GM18858 (cell line): Measurements from ENCODE around the gene CHRNE.
"Not testable (repeated sequence)": the region's sequence is repeated elsewhere in the genome, so short reads cannot be mapped to it uniquely, and the experiment has no call there.

Source experiments
- ATAC-seq: cut with Tn5 transposase; IDR thresholded peaks from one replicate; pipeline ENCODE4 v1.9.1; 2021; ENCODE audit not compliant: unreplicated experiment

CHRNE gene

DNA sequence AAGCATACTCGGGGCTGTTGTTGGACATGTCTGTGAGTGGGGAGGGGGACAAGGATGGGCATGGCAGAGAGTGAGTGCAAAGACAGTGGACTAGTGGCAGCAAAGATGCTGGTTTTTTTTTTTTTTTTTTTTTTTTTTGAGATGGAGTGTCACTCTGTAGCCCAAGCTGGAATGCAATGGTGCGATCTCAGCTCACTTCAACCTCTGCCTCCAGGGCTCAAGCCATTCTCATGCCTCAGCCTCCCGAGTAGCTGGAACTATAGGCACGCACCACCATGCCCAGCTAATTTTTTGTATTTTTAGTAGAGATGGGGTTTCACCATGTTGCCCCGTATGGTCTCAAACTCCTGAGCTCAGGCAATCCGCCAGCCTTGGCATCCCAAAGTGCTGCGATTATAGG is 45.6 kb downstream of the CHRNE start:
- ATAC-seq: not testable (repeated sequence)

- no peak for ATAC-seq
These were observed 46.0 kb downstream of the CHRNE start for GRCh38 chr17:4856937-4857314.

DNA sequence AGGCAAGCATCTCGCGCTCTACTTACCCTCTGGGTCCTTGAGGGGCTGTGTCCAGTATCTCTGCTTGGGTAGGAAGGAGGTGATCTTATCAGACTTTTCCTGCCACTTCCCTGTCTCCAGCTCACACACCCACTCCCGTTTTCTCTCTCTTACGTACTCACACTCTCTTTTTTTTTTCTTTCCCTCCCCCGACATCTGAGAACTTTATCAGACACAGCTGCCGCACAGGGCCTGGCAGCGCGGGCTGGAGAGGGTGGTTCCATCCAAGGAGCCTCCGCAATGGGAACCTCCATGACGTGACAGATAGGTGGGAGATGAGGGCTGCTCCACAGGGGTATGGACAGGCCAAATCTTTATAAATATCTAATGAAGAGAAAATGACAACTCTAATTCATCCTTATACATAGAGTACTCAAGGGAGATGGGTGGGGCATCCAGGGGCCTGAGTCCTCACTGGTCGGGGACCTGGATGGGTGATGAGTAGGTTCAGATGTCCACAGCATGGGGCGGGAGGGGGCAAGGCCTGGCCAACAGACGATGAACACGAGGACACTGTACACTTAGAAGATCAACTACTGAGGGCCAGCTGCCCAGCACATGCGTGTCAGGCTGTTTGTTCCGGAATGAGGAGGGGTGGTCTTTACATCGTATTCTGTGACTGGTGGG is 46.5 kb downstream of the CHRNE start:
- no peak for ATAC-seq

DNA sequence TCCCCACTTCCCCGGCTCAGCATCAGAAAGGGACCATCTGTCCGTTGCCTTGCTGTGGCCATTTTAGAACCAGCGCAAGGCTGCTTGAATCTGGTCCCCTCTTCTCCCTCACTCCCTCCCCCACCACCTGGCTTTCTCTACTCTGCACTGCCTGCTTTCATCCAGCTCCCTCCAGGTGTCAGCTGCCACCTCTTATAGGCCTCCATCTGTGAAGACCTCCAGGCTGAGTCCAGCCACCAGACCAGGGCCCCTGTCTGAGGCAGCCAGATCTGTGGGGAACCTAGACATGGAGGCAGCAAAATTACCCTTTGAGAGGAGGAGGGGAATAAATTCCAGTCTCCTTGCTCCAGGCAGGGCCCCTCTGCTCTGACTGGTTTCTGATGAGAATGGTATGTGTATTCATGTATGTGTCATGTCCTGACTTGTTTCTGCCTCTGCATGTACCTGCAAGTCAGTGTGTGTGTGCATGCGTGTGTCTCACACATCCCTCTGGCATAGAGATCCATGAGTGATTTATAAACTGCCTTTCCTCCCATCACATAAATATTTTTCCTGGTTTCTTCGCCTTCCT is 48.7 kb downstream of the CHRNE start:
- ATAC-seq: no peak

DNA sequence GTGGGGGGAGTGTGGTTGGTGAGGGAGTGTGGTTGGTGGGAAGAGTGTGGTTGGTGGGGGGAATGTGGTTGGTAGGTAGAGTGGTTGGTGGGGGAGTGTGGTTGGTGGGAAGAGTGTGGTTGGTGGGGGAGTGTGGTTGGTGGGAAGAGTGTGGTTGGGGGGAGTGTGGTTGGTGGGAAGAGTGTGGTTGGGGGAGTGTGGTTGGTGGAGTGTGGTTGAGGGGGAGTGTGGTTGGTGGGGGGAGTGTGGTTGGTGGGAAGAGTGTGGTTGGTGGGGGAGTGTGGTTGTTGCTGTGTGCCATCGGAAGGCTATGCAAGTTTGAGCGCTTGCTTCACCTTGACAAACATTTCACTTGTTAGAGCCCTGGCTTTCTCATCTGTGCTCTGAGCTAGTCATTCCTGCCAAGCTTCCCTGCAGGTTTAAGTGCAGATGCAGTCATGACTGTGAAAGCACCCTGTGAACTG is 49.7 kb downstream of the CHRNE start:
- no peak for ATAC-seq

DNA sequence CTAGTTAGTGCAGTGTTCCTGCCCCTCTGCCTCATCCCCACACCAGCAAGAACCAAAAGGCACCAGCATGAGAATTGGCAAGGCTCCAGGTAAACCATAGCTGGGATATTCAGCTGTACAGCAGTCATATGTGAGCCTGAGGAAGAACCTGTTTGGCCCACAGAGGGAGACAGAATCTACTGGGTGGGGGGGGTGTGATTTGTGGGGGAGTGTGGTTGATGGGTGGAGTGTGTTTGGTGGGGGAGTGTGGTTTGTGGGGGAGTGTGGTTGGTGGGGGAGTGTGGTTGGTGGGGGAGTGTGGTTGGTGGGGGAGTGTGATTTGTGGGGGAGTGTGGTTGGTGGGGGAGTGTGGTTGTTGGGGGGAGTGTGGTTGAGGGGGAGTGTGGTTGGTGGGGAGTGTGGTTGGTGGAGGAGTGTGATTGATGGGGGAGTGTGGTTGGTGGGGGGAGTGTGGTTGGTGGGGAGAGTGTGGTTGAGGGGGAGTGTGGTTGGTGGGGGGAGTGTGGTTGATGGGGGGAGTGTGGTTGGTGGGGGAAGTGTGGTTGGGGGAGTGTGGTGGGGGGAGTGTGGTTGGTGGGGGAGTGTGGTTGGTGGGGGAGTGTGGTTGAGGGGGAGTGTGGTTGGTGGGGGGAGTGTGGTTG is 50.2 kb downstream of the CHRNE start:
- ATAC-seq: no peak

DNA sequence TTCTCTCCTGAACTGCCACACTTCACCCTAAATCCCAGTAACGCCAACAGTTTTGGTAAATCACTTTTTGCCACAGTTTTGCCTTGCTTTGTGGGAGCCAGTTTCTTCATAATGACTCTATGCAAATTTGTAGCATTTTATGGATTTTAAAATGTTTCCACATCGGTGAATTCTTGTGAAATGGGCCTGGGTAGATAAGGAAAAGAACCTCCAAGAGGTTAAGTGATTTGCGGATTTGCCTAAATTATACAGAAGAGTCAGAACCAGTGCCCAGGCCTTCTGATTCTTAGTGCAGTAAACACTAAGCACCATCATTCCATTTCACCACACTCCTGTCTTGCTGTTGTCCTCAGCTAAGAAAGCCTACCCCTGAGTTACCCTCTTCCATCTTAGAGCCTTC is 51.8 kb downstream of the CHRNE start:
- ATAC-seq: no peak

DNA sequence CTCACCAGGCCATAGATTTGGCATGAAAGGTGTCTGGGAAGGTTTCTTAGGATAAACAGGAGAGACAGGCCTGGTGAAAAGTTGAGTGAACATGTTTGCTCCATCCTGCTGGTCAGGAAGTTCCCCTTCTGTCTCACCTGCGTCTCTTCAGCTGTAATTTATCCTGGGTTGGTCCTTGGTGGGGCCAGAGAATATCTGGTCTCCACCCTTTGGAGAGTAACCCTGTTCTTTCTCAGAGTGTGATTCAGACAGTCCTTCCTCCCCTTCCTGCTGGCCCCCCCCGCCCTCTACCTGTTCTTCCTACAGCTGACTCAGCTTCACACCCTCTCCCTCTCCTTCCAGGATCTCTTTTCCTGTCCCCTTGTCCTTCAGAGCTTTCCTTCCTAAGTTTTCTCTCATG is 52.7 kb downstream of the CHRNE start:
- ATAC-seq: no peak

DNA sequence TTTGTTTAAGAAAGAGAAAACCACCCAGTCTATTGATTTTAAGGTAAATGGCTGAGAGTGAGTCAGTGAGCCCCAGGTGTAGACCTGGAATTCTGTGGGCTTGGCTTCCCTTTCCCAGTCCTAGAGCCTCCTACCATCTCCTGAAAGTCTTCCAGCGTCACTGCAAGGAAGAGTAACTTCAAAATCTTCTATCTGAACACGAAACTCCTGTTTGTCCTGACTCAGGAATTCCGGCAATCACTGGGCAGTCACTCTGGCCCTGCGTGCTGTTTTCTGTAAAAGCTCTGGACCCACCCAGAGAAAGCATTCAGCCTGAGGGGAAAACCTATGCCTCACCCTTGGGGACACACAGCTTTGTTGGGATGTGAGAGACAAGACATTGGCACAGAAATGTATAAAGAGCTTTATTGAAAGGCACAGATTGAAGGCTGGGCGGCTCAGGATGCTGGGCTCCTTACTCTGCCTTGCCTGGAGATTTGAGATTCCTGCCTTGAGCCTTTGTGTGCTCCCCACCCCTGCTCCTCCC is 53.8 kb downstream of the CHRNE start:
- ATAC-seq: no peak
